Testis (tissue), 3 donors: ENCODE results near the gene ASAP2. TPM values are rescaled to one million over a fixed set of nuclear protein-coding genes. Genes with fewer than 3 reads are reported as not detected.

Experiments used
- DNase-seq: peaks from one replicate; pipeline ENCODE4 v3.0.0-alpha.2; 2019
- H3K27ac ChIP-seq, 2 donors: fragments of 200-600 bp; sonication (generic); one replicate each; pipeline ENCODE4 v1.5.1; 2019
- H3K27me3 ChIP-seq: fragments of 200-600 bp; sonication (generic); one replicate; pipeline ENCODE4 v1.5.1; 2019
- H3K36me3 ChIP-seq: fragments of 200-600 bp; sonication (generic); one replicate; pipeline ENCODE4 v1.5.1; 2017; ENCODE audit warnings: low read depth; ENCODE audit errors: missing control alignments
- H3K4me1 ChIP-seq: fragments of 200-600 bp; sonication (generic); one replicate; pipeline ENCODE4 v1.5.1; 2019
- H3K4me3 ChIP-seq, 2 donors: fragments of 200-600 bp; sonication (generic); one replicate each; pipeline ENCODE4 v1.5.1; 2017 to 2019
- H3K9me3 ChIP-seq: fragments of 200-600 bp; sonication (generic); one replicate; pipeline ENCODE4 v1.5.1; 2017
- POLR2A ChIP-seq: fragments of 450-650 bp; IDR thresholded peaks from one replicate; pipeline ENCODE4 v1.6.1; 2017; ENCODE audit warnings: antibody characterized with exemption, mild to moderate bottlenecking, moderate library complexity
- WGBS, 2 donors: methylation state at CpG; one replicate each; pipeline ENCODE4 v1.1.5; 2018; 5-methylcytosine and 5-hydroxymethylcytosine counted together
- intact Hi-C: fragments of 100-400 bp; cut with DNase I; formaldehyde crosslinking; loops from one replicate; pipeline ENCODE4 v1.15.1; 2023; ENCODE audit warnings: low total_unique reads
- polyA plus RNA-seq: library from polyadenylated mRNA; stranded (reverse); fragments of 350-450 nt; fragmentation: Illumina TruSeq; extraction: RNeasy Lipid Tissue Mini Kit (QIAGEN cat#74804); gene quantifications from one replicate; pipeline ENCODE4 v1.2.3, GENCODE V29; 2014; ENCODE audit warnings: low read depth, low replicate concordance; ENCODE audit not compliant: insufficient read depth
- total RNA-seq, 2 donors: library from RNA; depleted of rRNA; stranded (reverse); fragments of >200 nt; gene quantifications; one replicate each; pipeline ENCODE4 v1.2.3, GENCODE V29; 2016
- TF ChIP-seq, protein P1 (sequence below), 3 experiments: fragments of 450-650 bp in 2 of 3; fragments of 200-600 bp in 1 of 3; sonication (generic) in 1 of 3; IDR thresholded peaks; one replicate each; pipeline ENCODE4 v1.5.1; 2016 to 2019; ENCODE audit warnings: antibody characterized with exemption in 3 of 3, mild to moderate bottlenecking in 2 of 3, moderate library complexity in 1 of 3

ASAP2 gene
- total and polyA plus RNA-seq, 3 donors from 2014 or later = 42.4 to 87.2 (median 79.0) TPM

- intact Hi-C loops = no loop called here
- H3K9me3 ChIP-seq = no peaks in the 10 kb centered on the region
- H3K27me3 ChIP-seq = no peaks in the 10 kb centered on the region
- H3K4me3 ChIP-seq = no peak overlapping the region
- H3K36me3 ChIP-seq = no peaks in the 10 kb centered on the region
- peak overlapping the region in 1 of 2 donors; percentile 34 for H3K27ac ChIP-seq
- WGBS, 2 donors = 57% methylated on average over 6 of the region's 6 CpGs
- H3K4me1 ChIP-seq = peaks cover 3% of the 10 kb centered on the region
- DNase-seq = no peak
- TF ChIP-seq, protein P1, sequence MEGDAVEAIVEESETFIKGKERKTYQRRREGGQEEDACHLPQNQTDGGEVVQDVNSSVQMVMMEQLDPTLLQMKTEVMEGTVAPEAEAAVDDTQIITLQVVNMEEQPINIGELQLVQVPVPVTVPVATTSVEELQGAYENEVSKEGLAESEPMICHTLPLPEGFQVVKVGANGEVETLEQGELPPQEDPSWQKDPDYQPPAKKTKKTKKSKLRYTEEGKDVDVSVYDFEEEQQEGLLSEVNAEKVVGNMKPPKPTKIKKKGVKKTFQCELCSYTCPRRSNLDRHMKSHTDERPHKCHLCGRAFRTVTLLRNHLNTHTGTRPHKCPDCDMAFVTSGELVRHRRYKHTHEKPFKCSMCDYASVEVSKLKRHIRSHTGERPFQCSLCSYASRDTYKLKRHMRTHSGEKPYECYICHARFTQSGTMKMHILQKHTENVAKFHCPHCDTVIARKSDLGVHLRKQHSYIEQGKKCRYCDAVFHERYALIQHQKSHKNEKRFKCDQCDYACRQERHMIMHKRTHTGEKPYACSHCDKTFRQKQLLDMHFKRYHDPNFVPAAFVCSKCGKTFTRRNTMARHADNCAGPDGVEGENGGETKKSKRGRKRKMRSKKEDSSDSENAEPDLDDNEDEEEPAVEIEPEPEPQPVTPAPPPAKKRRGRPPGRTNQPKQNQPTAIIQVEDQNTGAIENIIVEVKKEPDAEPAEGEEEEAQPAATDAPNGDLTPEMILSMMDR (IDR thresholded peaks at IDR 0.05) = no peak
- no peak for TF ChIP-seq POLR2A
These were observed 30.3 kb downstream of the ASAP2 start for GRCh38 chr2:9236867-9237266.

DNA sequence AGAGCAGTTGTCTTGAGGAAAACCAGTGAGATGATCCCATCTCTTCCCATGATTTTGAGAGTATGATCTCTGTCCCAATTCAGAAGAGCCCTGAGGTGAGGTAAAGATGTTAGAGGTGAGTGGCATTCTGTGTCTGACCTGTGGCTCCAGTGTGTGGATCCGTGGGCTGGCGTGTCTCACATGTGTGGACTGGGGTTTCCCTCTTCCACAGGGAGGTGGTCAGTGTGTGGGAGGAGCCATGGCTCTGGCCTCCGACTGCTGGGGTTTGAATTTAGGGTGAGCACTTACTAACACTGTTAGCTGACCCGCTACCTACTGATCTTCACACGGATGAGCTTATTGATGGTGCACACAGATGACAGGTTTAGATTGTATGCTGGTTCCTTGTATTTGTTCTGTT is 31.2 kb downstream of the ASAP2 start:
- 92 to 97% methylated on average over 4 to 5 of the region's 5 CpGs for WGBS, 2 donors
- peaks cover 3% of the 10 kb centered on the region for H3K4me1 ChIP-seq

DNA sequence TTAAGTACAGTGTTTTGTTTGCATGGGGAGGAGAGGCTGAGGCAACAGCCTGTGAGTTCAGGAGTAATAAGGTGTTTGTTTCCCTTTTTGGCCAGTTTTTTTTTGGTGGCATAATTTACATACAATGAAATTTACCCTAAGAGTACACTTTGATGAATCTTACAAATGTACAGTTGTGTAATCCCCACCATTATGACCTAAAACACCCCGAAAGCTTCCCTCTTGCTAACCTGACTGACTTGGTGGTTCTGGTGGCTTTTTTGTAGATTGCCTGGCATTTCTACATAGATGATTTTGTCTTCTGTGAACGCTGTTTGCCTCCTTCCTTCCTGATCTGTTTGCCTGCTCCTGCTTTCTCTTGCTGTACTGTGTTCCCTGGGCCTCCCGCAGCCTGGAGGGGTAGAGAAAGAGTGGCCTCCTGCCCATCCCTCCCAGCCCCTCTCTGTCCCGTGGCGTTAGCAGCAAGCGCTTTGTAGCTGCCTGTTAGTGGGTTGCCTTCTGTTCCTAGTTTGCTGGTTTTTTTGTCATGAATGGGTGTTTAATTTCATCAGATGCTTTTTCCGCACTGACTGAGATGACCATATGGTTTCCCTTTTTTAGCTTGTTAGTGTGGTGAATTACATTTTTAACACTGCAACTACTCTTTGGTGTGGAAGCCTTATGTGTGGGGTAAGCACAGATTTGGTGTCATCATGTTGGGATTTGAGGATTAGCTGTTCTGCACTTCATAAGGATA is 32.1 kb downstream of the ASAP2 start:
- intact Hi-C loops = no loop called here
- Histone ChIP-seq H3K36me3 (no peaks in the 10 kb centered on the region), H3K4me1 (peaks cover 3% of the 10 kb centered on the region), H3K4me3 (no peak overlapping the region), H3K9me3 (no peaks in the 10 kb centered on the region), H3K27ac (no peak overlapping the region), H3K27me3 (no peaks in the 10 kb centered on the region)
- 81 to 84% methylated on average over 7 of the region's 7 CpGs for WGBS, 2 donors
- TF ChIP-seq, protein P1 (IDR thresholded peaks at IDR 0.05) = no peak
- TF ChIP-seq POLR2A = no peak
- DNase-seq = no peak

More for the DNA sequence above, 31.2 kb downstream of the ASAP2 start:
- no peak overlapping the region for H3K27ac ChIP-seq
- H3K9me3 ChIP-seq = no peaks in the 10 kb centered on the region
- no peak overlapping the region for H3K4me3 ChIP-seq
- no peak for TF ChIP-seq POLR2A
- TF ChIP-seq, protein P1 (IDR thresholded peaks at IDR 0.05) = no peak
- intact Hi-C loops = no loop called here
- H3K36me3 ChIP-seq = no peaks in the 10 kb centered on the region
- DNase-seq = no peak
- no peaks in the 10 kb centered on the region for H3K27me3 ChIP-seq

DNA sequence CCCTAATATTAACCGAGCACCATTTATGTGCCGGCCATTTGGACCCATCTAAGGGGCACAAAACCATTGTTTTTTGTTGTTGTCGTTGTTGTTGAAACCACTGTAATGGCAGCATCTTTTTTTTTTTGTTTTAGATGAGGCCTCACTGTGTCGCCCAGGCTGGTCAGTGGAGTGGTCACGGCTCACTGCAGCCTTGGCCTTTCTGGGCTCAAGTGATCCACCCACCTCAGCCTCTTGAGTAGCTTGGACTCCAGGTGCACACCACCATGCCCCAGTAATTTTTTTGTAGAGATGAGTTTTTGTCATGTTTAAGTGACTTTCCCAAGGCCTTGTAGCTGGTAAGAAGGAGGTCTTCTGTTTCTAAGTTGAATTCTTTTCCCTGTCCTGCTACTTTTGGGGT is 33.0 kb downstream of the ASAP2 start:
- peaks cover 3% of the 10 kb centered on the region for H3K4me1 ChIP-seq
- DNase-seq = no peak
- H3K36me3 ChIP-seq = no peaks in the 10 kb centered on the region
- TF ChIP-seq, protein P1 (IDR thresholded peaks at IDR 0.05) = no peak
- no peak overlapping the region for H3K27ac ChIP-seq
- no peak overlapping the region for H3K4me3 ChIP-seq
- intact Hi-C loops = no loop called here
- WGBS, 2 donors = 94 to 98% methylated on average over 5 of the region's 5 CpGs
- H3K9me3 ChIP-seq = no peaks in the 10 kb centered on the region
- no peaks in the 10 kb centered on the region for H3K27me3 ChIP-seq

GRCh38 chr2:9240745-9241144 is 34.1 kb downstream of the ASAP2 start:
- no peak overlapping the region for H3K27ac ChIP-seq
- H3K4me1 ChIP-seq = peaks cover 3% of the 10 kb centered on the region
- no peaks in the 10 kb centered on the region for H3K36me3 ChIP-seq
- H3K27me3 ChIP-seq = no peaks in the 10 kb centered on the region
- intact Hi-C loops = no loop called here
- WGBS, 2 donors = 60 to 73% methylated on average over 4 of the region's 4 CpGs
- H3K4me3 ChIP-seq = no peak overlapping the region
- TF ChIP-seq, protein P1 (IDR thresholded peaks at IDR 0.05) = no peak
- TF ChIP-seq POLR2A = no peak
- no peaks in the 10 kb centered on the region for H3K9me3 ChIP-seq
- no peak for DNase-seq
